Activated T-cell treated with anti-CD3 and anti-CD28 coated beads, Interleukin-2, amount 50 U/mL, for 72 hours (primary cell): ENCODE measurements around the gene CHD9. TPM values are rescaled to one million over a fixed set of nuclear protein-coding genes. Genes with fewer than 3 reads are reported as not detected.
"Not testable (repeated sequence)": the region's sequence is repeated elsewhere in the genome, so short reads cannot be mapped to it uniquely, and the experiment has no call there.

Experiments used
- ATAC-seq, 2 donors: fragments of 150-1000 bp; cut with Tn5 transposase; replicated peaks in 1 of 2; 2 replicates each; pipeline ENCODE4 v1.10.0; 2021; ENCODE audit warnings: moderate library complexity in 2 of 2, mild to moderate bottlenecking in 1 of 2
- DNase-seq, 2 donors: peaks; one replicate each; pipeline ENCODE4 v3.0.0; 2021 to 2022; ENCODE audit warnings: mixed read lengths in 1 of 2
- H3K27ac Mint-ChIP-seq: one replicate; pipeline ENCODE4 v1.8.0; 2022; ENCODE audit warnings: mild to moderate bottlenecking, moderate library complexity, mixed read lengths
- H3K27me3 Mint-ChIP-seq: one replicate; pipeline ENCODE4 v1.8.0; 2022; ENCODE audit warnings: low read depth, mixed read lengths
- H3K36me3 Mint-ChIP-seq, 2 donors: one replicate each; pipeline ENCODE4 v1.8.0; 2022; ENCODE audit warnings: mixed read lengths in 2 of 2, mild to moderate bottlenecking in 1 of 2; ENCODE audit not compliant: insufficient read depth in 2 of 2
- H3K4me1 Mint-ChIP-seq: one replicate; pipeline ENCODE4 v1.8.0; 2022; ENCODE audit warnings: low read depth, mixed read lengths
- H3K4me3 Mint-ChIP-seq, 2 donors: one replicate each; pipeline ENCODE4 v1.8.0; 2022; ENCODE audit warnings: mild to moderate bottlenecking in 2 of 2, mixed read lengths in 2 of 2, moderate library complexity in 2 of 2
- H3K9me3 Mint-ChIP-seq, 2 donors: one replicate each; pipeline ENCODE4 v1.8.0; 2022; ENCODE audit warnings: mixed read lengths in 2 of 2
- total RNA-seq, 2 donors: library from RNA; stranded (reverse); gene quantifications; one replicate each; pipeline ENCODE4 v1.2.3, GENCODE V29; 2022

CHD9 gene
- total RNA-seq, 2 donors from 2014 or later: 16.7 to 17.4 TPM

- H3K4me1 Mint-ChIP-seq: peaks cover 5% of the 10 kb centered on the region
- H3K27me3 Mint-ChIP-seq: no peaks in the 10 kb centered on the region
- H3K27ac Mint-ChIP-seq: no peak overlapping the region
- no peak overlapping the region for H3K4me3 Mint-ChIP-seq
- H3K36me3 Mint-ChIP-seq: peaks cover 2 to 9% of the 10 kb centered on the region in 2 donors
- no peaks in the 10 kb centered on the region for H3K9me3 Mint-ChIP-seq
- no peak for ATAC-seq
- no peak for DNase-seq
These were observed 101.7 kb downstream of the CHD9 start for GRCh38 chr16:53156516-53156915.

DNA sequence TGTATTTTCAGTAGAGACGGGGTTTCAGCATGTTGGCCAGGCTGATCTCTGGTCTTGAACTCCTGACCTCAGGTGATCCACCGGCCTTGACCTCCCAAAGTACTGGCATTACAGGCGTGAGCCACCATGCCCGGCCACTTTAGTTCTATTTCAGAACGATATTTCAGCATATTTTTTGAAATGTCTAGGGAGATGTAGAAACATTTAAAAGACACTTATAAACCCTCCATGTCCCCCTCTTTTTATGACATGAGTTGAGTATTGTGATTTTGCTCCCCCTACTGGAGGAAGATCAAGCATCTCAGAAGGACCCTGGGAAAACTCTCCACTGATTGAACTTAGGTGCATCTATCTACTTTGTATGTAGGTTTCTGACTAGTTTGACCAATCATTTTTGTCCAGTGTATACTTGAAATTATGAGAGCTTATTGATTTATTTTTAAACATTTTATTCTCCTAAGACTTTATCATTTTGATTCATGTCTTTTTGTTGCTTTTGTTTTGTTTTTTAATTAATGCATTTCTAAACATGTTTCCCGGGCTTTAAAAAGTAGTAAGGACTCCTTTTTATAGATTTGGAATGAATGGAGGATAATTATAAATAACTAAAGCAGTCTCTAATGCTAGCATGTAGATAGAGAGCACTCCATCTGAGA is 105.1 kb downstream of the CHD9 start:
- Mint-ChIP-seq H3K4me1 (peaks cover 5% of the 10 kb centered on the region), H3K36me3 (peaks cover 2 to 9% of the 10 kb centered on the region in 2 donors), H3K9me3 (no peaks in the 10 kb centered on the region), H3K4me3 (no peak overlapping the region), H3K27me3 (no peaks in the 10 kb centered on the region), H3K27ac (no peak overlapping the region)
- DNase-seq (peak; percentile 2 to 11), ATAC-seq (peak; percentile 55 to 61)

- Mint-ChIP-seq H3K36me3 (no peaks in the 10 kb centered on the region), H3K9me3 (no peaks in the 10 kb centered on the region), H3K4me1 (no peaks in the 10 kb centered on the region), H3K27ac (no peak overlapping the region), H3K4me3 (no peak overlapping the region), H3K27me3 (no peaks in the 10 kb centered on the region)
- no peak for DNase-seq
- no peak for ATAC-seq
These were observed 111.3 kb downstream of the CHD9 start for GRCh38 chr16:53166099-53166498.

DNA sequence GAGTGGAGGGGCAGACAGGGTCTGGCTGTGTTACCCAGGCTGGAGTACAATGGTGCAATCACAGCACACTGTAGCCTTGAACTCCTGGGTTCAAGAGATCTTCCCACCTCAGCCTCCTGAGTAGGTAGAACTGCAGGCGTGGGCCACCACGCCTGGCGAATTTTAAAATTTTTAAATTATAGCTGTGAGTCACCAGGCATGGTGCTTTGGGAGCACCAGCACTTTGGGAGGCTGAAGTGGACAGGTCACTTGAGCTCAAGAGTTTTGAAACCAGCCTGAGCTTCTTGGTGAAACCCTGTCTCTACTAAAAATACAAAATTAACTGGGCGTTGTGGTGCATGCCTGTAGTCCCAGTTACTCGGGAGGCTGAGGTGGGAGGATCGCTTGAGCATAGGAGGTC is 114.0 kb downstream of the CHD9 start:
- H3K27me3 Mint-ChIP-seq: no peaks in the 10 kb centered on the region
- DNase-seq (no peak), ATAC-seq (no peak)
- H3K27ac Mint-ChIP-seq: no peak overlapping the region
- no peak overlapping the region for H3K4me3 Mint-ChIP-seq
- H3K36me3 Mint-ChIP-seq: no peaks in the 10 kb centered on the region
- no peaks in the 10 kb centered on the region for H3K9me3 Mint-ChIP-seq
- H3K4me1 Mint-ChIP-seq: peaks cover 10% of the 10 kb centered on the region

DNA sequence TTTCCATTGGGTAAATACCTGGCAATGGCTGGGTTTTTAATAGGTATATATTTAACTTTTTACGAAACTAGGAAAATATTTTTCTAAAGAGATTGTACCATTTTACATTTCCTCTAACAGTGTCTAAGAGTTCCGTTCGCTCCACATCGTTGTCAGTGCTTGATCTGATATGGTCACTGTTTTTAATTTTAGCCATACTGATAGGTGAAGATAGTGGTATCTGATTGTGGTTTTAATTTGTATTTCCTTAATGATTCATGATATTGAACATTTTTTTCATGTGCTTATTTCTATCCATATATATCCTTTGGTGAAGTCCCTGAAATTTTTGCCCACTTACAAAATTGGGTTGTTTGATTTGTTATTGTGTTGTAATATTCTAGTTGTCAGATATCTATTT is 117.7 kb downstream of the CHD9 start:
- ATAC-seq (no peak), DNase-seq (no peak)
- no peaks in the 10 kb centered on the region for H3K36me3 Mint-ChIP-seq
- no peak overlapping the region for H3K27ac Mint-ChIP-seq
- H3K4me3 Mint-ChIP-seq: no peak overlapping the region
- H3K9me3 Mint-ChIP-seq: no peaks in the 10 kb centered on the region
- H3K27me3 Mint-ChIP-seq: no peaks in the 10 kb centered on the region
- H3K4me1 Mint-ChIP-seq: peaks cover 10% of the 10 kb centered on the region

GRCh38 chr16:53175118-53175517 is 120.3 kb downstream of the CHD9 start:
- H3K27me3 Mint-ChIP-seq: no peaks in the 10 kb centered on the region
- no peaks in the 10 kb centered on the region for H3K9me3 Mint-ChIP-seq

GRCh38 chr16:53176434-53176833 is 121.6 kb downstream of the CHD9 start:
- H3K27me3 Mint-ChIP-seq: no peaks in the 10 kb centered on the region
- H3K9me3 Mint-ChIP-seq: no peaks in the 10 kb centered on the region
- no peaks in the 10 kb centered on the region for H3K36me3 Mint-ChIP-seq
- ATAC-seq (no peak), DNase-seq (no peak)
- H3K4me1 Mint-ChIP-seq: peaks cover 10% of the 10 kb centered on the region
- no peak overlapping the region for H3K27ac Mint-ChIP-seq
- no peak overlapping the region for H3K4me3 Mint-ChIP-seq

More at GRCh38 chr16:53175118-53175517, 120.3 kb downstream of the CHD9 start:
- Mint-ChIP-seq H3K36me3 (no peaks in the 10 kb centered on the region), H3K4me1 (peaks cover 10% of the 10 kb centered on the region), H3K4me3 (no peak overlapping the region), H3K27ac (no peak overlapping the region)
- ATAC-seq (no peak), DNase-seq (no peak)

GRCh38 chr16:53183442-53183841 is 128.7 kb downstream of the CHD9 start:
- no peaks in the 10 kb centered on the region for H3K4me1 Mint-ChIP-seq
- ATAC-seq (no peak), DNase-seq (no peak)
- H3K27ac Mint-ChIP-seq: no peak overlapping the region
- no peak overlapping the region for H3K4me3 Mint-ChIP-seq
- H3K9me3 Mint-ChIP-seq: peaks cover 9 to 16% of the 10 kb centered on the region in 2 donors
- H3K27me3 Mint-ChIP-seq: no peaks in the 10 kb centered on the region
- peaks cover 18 to 21% of the 10 kb centered on the region in 2 donors for H3K36me3 Mint-ChIP-seq

GRCh38 chr16:53185741-53186140 is 130.9 kb downstream of the CHD9 start:
- H3K27ac Mint-ChIP-seq, DNase-seq, ATAC-seq, H3K4me3 Mint-ChIP-seq, H3K27me3 Mint-ChIP-seq, H3K4me1 Mint-ChIP-seq: not testable (repeated sequence)
- Mint-ChIP-seq H3K9me3 (peaks cover 9 to 16% of the 10 kb centered on the region in 2 donors), H3K36me3 (peaks cover 18 to 21% of the 10 kb centered on the region in 2 donors)

DNA sequence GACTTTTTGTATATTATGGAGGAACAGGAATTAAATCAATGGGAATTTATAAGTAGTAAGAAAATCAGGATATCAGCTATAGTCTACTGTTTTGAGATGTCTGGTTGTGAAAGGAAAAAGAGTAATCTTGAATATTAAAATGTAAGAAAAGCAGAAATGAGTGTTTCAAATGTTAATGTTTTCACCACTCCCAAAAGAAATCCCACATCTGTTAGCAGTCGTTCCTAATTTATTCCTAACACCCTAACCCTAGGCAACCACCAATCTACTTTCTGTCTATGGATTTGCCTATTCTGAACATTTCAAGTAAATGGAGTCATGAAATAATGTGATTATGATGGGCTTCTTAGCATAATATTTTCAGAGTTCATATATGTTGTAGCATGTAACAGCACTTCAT is 133.0 kb downstream of the CHD9 start:
- ATAC-seq (no peak), DNase-seq (no peak)
- H3K4me1 Mint-ChIP-seq: no peaks in the 10 kb centered on the region
- H3K27me3 Mint-ChIP-seq: no peaks in the 10 kb centered on the region
- H3K27ac Mint-ChIP-seq: no peak overlapping the region
- H3K36me3 Mint-ChIP-seq: peaks cover 18 to 19% of the 10 kb centered on the region in 2 donors
- peaks cover 9 to 16% of the 10 kb centered on the region in 2 donors for H3K9me3 Mint-ChIP-seq
- no peak overlapping the region for H3K4me3 Mint-ChIP-seq

- peaks cover 5% of the 10 kb centered on the region in 2 donors for H3K36me3 Mint-ChIP-seq
- no peak for DNase-seq
- no peaks in the 10 kb centered on the region for H3K4me1 Mint-ChIP-seq
- no peak overlapping the region for H3K4me3 Mint-ChIP-seq
- peak in 1 of 2 donors; percentile 52 for ATAC-seq
- H3K27me3 Mint-ChIP-seq: no peaks in the 10 kb centered on the region
- H3K9me3 Mint-ChIP-seq: peaks cover 4% of the 10 kb centered on the region in 2 donors
- no peak overlapping the region for H3K27ac Mint-ChIP-seq
These were observed 136.6 kb downstream of the CHD9 start for GRCh38 chr16:53191413-53191812.

DNA sequence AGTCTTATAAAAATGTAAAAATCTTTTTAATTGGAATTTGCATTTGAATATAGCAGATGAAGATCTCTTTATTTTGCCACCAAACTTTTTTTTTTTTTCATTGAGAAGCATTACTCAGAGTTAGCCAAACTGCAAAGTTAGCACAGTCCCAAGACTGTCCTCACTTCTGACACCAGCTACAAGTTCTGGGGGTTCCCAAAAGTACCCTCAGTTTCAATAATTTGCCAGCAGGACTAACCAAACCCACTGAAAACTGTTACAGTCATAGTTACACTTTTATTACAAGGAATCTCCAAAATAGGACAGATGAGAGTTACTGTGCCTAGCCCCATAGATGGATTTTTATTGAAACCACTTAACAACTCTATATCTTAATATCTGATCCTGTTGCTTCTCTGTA is 144.1 kb downstream of the CHD9 start:
- Mint-ChIP-seq H3K4me1 (peaks cover 11% of the 10 kb centered on the region), H3K27me3 (no peaks in the 10 kb centered on the region), H3K27ac (no peak overlapping the region), H3K9me3 (peaks cover 0 to 2% of the 10 kb centered on the region in 2 donors), H3K4me3 (no peak overlapping the region), H3K36me3 (peaks cover 0 to 3% of the 10 kb centered on the region in 2 donors)
- no peak for DNase-seq
- ATAC-seq: peak; percentile 24 to 26

GRCh38 chr16:53201900-53202299 is 147.1 kb downstream of the CHD9 start:
- no peak for ATAC-seq
- Mint-ChIP-seq H3K36me3 (peaks cover 0 to 5% of the 10 kb centered on the region in 2 donors), H3K9me3 (peaks cover 0 to 2% of the 10 kb centered on the region in 2 donors), H3K27ac (no peak overlapping the region), H3K4me1 (peaks cover 7% of the 10 kb centered on the region), H3K4me3 (no peak overlapping the region), H3K27me3 (no peaks in the 10 kb centered on the region)
- DNase-seq: no peak

DNA sequence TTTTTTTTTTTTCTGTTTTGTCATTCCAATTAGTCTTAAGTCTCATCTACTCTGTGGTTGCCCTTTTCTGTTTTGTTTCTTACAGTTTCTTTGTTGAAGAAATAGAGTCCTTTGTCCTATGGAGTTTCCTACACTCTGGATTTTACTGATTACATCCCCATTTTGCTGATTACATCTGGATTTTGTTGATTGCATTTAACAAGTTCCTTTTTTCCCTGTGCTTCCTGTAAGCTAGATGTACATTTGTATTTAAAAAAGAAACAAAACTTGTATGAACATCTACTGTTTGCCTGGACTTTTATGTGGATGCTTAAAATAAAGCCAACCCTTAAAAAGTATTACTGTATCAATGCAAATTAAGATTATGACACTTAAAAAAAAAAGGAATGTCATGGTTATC is 147.6 kb downstream of the CHD9 start:
- Mint-ChIP-seq H3K27me3 (no peaks in the 10 kb centered on the region), H3K36me3 (peaks cover 0 to 5% of the 10 kb centered on the region in 2 donors), H3K4me3 (no peak overlapping the region), H3K9me3 (peaks cover 0 to 2% of the 10 kb centered on the region in 2 donors), H3K4me1 (peaks cover 5% of the 10 kb centered on the region), H3K27ac (no peak overlapping the region)
- ATAC-seq (no peak), DNase-seq (no peak)
